Neutrophil (primary cell): Measurements from ENCODE around the gene XBP1.

ENCODE experiments used
- H3K27ac ChIP-seq: fragments of 200-600 bp; sonication (generic); 2 replicates; pipeline ENCODE4 v1.5.1; 2016; ENCODE audit warnings: mild to moderate bottlenecking, moderate library complexity
- H3K27me3 ChIP-seq: fragments of 200-600 bp; sonication (generic); 2 replicates; pipeline ENCODE4 v1.6.0; 2016; ENCODE audit warnings: mild to moderate bottlenecking
- H3K36me3 ChIP-seq: fragments of 200-600 bp; sonication (generic); 2 replicates; pipeline ENCODE4 v1.5.1; 2017
- H3K4me1 ChIP-seq, 2 experiments: fragments of 200-600 bp in 1 of 2; sonication (generic) in 1 of 2; 1 replicate in 1 of 2; 2 replicates in 1 of 2; pipeline versions ENCODE4 v1.5.1 to v1.6.1; 2013 to 2016; ENCODE audit warnings: low read depth in 1 of 2, low read length in 1 of 2, mild to moderate bottlenecking in 1 of 2, moderate library complexity in 1 of 2; ENCODE audit not compliant: control insufficient read depth in 1 of 2, insufficient read depth in 1 of 2
- H3K4me3 ChIP-seq, 2 experiments: fragments of 200-600 bp in 1 of 2; sonication (generic) in 1 of 2; 1 replicate in 1 of 2; 2 replicates in 1 of 2; pipeline ENCODE4 v1.5.1; 2013 to 2016; ENCODE audit warnings: low read depth in 1 of 2, low read length in 1 of 2, mild to moderate bottlenecking in 1 of 2, moderate library complexity in 1 of 2
- H3K9me3 ChIP-seq: fragments of 200-600 bp; sonication (generic); 2 replicates; pipeline ENCODE4 v1.5.1; 2016
- TF ChIP-seq, protein P1 (sequence below): fragments of 200-600 bp; sonication (generic); IDR thresholded peaks from 2 replicates; pipeline ENCODE4 v1.5.1; 2016; ENCODE audit warnings: antibody characterized with exemption

Gene XBP1

GRCh38 chr22:28798810-28799605 lies 1.4 kb downstream of the XBP1 start:
- H3K36me3 ChIP-seq: peaks cover 24% of the 10 kb centered on the region
- peaks cover 41 to 47% of the 10 kb centered on the region in 2 experiments for H3K4me1 ChIP-seq
- H3K4me3 ChIP-seq: peak overlapping the region; percentile 91 to 93

GRCh38 chr22:28795932-28796856 lies 4.2 kb downstream of the XBP1 start:
- TF ChIP-seq, protein P1, sequence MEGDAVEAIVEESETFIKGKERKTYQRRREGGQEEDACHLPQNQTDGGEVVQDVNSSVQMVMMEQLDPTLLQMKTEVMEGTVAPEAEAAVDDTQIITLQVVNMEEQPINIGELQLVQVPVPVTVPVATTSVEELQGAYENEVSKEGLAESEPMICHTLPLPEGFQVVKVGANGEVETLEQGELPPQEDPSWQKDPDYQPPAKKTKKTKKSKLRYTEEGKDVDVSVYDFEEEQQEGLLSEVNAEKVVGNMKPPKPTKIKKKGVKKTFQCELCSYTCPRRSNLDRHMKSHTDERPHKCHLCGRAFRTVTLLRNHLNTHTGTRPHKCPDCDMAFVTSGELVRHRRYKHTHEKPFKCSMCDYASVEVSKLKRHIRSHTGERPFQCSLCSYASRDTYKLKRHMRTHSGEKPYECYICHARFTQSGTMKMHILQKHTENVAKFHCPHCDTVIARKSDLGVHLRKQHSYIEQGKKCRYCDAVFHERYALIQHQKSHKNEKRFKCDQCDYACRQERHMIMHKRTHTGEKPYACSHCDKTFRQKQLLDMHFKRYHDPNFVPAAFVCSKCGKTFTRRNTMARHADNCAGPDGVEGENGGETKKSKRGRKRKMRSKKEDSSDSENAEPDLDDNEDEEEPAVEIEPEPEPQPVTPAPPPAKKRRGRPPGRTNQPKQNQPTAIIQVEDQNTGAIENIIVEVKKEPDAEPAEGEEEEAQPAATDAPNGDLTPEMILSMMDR: no peak
- Histone ChIP-seq H3K36me3 (peaks cover 29% of the 10 kb centered on the region), H3K9me3 (no peaks in the 10 kb centered on the region), H3K27me3 (no peaks in the 10 kb centered on the region), H3K4me1 (peaks cover 27 to 30% of the 10 kb centered on the region in 2 experiments), H3K4me3 (no peak overlapping the region), H3K27ac (no peak overlapping the region)

More at GRCh38 chr22:28798810-28799605, 1.4 kb downstream of the XBP1 start:
- no peaks in the 10 kb centered on the region for H3K9me3 ChIP-seq
- H3K27ac ChIP-seq: peak overlapping the region; percentile 83
- TF ChIP-seq, protein P1: no peak
- no peaks in the 10 kb centered on the region for H3K27me3 ChIP-seq

DNA sequence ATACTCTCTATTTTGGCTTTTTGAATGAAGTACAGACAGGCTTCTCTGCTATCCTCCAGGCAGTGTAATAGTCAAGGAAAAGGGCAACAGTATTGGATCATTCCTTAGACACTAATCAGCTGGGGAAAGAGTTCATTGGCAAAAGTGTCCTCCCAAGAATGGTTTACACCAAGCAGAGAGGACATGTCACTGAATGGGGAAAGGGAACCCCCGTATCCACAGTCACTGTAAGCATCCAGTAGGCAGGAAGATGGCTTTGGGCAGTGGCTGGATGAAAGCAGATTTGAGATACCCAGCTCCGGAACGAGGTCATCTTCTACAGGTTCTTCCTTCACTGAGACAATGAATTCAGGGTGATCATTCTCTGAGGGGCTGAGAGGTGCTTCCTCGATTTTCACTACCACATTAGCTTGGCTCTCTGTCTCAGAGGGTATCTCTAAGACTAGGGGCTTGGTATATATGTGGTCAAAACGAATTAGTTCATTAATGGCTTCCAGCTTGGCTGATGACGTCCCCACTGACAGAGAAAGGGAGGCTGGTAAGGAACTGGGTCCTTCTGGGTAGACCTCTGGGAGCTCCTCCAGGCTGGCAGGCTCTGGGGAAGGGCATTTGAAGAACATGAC lies 5.2 kb downstream of the XBP1 start:
- TF ChIP-seq, protein P1: no peak
- peaks cover 22 to 24% of the 10 kb centered on the region in 2 experiments for H3K4me1 ChIP-seq
- H3K27ac ChIP-seq: no peak overlapping the region
- H3K36me3 ChIP-seq: peaks cover 29% of the 10 kb centered on the region
- H3K4me3 ChIP-seq: no peak overlapping the region
- no peaks in the 10 kb centered on the region for H3K9me3 ChIP-seq
- no peaks in the 10 kb centered on the region for H3K27me3 ChIP-seq

GRCh38 chr22:28793976-28794584 lies 6.3 kb downstream of the XBP1 start:
- Histone ChIP-seq H3K36me3 (peaks cover 32% of the 10 kb centered on the region), H3K9me3 (no peaks in the 10 kb centered on the region), H3K4me3 (no peak overlapping the region), H3K4me1 (peaks cover 13 to 16% of the 10 kb centered on the region in 2 experiments), H3K27me3 (no peaks in the 10 kb centered on the region), H3K27ac (no peak overlapping the region)
- TF ChIP-seq, protein P1: no peak
